22Rv1 (cell line): ENCODE results near the gene MAGI2.

ENCODE experiments used
- H3K27ac ChIP-seq: fragments of 450-650 bp; 2 replicates; pipeline ENCODE4 v1.5.1; 2017
- ZFX ChIP-seq: fragments of 450-650 bp; IDR thresholded peaks from 2 replicates; pipeline ENCODE4 v1.6.1; 2017; ENCODE audit warnings: antibody characterized with exemption, borderline replicate concordance
- TF ChIP-seq, protein P1 (sequence below): fragments of 450-650 bp; IDR thresholded peaks from 2 replicates; pipeline ENCODE4 v1.5.1; 2017; ENCODE audit warnings: mild to moderate bottlenecking

MAGI2 gene

DNA sequence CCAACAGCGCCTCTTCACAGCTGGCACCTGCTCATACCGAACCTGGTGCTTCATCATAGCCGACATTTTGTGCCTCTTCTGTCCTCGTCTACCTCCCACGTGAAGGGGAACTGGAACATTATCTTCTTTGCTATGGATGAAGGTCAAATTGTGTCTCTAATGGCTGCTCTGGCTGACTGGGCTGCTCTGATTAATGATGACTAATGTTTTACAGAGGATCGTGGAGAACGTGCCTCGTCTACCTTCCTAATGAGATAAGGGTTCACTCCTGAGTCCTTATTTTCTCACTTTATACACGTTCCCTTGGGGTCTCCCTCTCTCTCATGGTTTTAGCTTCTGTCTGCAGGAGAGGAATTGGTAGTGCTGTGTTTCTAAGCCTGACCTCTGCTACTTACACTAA is 1234.6 kb downstream of the MAGI2 start:
- TF ChIP-seq, protein P1, sequence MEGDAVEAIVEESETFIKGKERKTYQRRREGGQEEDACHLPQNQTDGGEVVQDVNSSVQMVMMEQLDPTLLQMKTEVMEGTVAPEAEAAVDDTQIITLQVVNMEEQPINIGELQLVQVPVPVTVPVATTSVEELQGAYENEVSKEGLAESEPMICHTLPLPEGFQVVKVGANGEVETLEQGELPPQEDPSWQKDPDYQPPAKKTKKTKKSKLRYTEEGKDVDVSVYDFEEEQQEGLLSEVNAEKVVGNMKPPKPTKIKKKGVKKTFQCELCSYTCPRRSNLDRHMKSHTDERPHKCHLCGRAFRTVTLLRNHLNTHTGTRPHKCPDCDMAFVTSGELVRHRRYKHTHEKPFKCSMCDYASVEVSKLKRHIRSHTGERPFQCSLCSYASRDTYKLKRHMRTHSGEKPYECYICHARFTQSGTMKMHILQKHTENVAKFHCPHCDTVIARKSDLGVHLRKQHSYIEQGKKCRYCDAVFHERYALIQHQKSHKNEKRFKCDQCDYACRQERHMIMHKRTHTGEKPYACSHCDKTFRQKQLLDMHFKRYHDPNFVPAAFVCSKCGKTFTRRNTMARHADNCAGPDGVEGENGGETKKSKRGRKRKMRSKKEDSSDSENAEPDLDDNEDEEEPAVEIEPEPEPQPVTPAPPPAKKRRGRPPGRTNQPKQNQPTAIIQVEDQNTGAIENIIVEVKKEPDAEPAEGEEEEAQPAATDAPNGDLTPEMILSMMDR = no peak
- no peak overlapping the region for H3K27ac ChIP-seq

DNA sequence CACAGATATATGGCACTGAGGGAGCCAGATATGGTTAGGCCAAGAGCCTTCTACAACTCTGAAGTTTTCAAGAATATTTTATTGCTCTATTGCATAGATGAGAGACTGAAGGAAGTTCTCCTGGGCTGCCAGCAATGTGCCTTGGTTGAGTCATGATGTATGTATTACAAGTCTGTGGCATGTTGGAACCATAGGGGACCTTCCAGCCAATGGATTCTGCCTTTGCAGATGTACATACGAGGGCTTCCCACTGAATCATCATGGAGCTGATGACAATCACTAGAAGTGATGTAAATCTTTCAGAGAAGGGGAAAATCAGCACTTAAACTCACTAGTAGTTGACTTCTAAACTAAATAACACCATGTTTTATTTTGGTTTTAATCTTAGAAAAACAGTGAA is 1235.4 kb downstream of the MAGI2 start:
- no peak for TF ChIP-seq ZFX
- TF ChIP-seq, protein P1 = no peak
- H3K27ac ChIP-seq = no peak overlapping the region

DNA sequence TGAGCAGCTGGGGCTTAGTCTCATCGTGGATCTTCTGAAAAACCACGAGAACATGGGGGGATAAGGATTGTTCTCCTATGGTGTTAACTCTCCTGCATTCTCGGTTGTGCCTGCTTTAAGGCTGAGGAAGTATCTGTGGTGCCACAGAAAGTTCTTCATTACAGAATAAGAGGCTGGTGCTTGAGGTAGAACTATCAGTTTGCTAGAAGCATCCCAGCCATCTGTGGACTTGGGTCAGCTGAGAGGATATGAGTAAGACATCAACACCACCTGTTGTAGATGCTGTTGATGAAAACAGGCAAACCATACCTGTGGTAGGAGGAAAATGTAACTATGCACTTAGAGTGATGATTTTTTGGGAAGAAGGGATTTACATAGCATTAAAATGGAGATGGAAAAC is 1238.3 kb downstream of the MAGI2 start:
- TF ChIP-seq ZFX = no peak
- TF ChIP-seq, protein P1 = no peak
- no peak overlapping the region for H3K27ac ChIP-seq

DNA sequence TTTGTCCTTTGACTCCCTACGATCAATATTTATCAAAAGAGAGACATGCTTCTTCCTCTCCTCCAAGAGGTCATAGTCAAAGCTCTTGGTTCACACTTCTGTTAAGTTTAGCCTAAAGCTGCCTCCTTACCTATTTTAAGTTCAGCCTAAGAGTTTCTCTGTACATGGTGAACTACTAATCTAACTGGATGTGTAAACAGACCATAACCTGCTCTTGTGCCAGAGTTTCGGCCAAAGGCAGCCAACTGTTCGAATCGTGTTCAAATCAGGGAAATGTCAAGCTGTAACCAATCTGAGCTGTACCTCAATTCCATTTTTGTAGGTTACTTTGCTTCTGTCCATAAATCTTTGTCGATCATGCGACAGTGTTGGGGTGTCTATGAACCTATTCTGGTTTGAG is 1240.1 kb downstream of the MAGI2 start:
- TF ChIP-seq ZFX = no peak
- TF ChIP-seq, protein P1 = no peak
- no peak overlapping the region for H3K27ac ChIP-seq

DNA sequence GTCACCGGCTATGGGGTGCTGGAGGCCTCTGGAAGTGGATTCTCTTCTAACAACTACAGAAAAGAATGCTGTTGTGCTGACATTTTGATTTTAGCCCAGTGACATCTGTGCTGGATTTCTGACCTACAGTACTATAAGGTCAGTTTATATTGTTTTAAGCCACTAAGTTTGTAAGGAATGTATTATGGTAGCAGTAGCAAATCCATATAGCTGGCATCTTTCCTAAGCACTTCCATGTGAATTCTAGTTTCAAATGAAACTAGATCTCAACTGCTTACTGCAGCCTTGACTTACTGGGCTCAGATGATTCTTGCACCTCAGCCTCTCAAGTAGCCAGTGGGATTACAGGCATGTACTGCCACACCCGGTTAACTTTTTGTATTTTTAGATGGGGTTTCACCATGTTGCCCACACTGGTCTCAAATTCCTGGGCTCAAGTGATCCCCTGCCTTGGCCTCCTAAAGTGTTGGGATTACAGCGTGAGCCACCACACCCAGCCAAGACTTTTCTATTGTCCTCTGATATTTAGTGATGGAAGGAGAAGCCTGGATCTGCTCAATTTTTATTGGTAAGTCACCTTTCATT is 1240.9 kb downstream of the MAGI2 start:
- TF ChIP-seq, protein P1 = no peak
- TF ChIP-seq ZFX = no peak
- H3K27ac ChIP-seq = no peak overlapping the region

DNA sequence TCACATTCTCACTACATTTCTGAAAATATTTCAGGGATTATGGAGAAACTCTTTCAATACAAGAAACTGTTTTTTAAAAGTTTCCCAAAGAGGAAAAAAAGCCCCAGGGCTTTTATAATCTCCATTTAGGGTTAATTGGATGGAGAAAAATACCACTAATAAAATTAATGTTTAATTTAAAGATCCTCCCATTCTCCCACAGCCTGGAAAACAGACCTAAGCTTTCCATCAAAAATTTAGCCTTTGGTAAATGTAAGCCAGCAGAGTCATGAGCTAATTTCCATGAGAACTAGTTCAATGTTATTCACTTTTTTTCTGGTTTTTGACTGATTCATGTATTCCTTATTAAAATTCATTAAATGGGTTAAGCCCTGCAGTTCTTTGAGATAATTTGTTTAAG is 1246.2 kb downstream of the MAGI2 start:
- TF ChIP-seq, protein P1 = no peak
- no peak for TF ChIP-seq ZFX
- no peak overlapping the region for H3K27ac ChIP-seq

DNA sequence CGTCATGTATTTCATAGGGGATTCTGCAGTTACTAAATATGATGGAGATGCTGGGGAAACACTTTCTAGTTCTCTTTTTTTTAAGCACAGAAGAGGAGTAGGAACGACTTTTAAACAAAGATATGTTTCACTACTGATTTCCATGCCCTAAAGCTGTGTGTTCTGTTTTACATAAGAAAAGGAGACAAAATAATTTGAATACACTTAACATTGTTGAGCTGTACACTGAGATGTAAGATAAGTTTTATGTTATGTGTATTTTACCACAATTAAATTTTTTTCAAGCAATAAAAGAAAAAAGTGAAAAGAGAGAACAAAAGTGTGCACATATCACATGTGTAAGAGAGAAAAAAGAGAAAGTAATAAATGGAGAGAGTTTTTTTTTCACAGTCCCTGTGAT is 1246.7 kb downstream of the MAGI2 start:
- no peak overlapping the region for H3K27ac ChIP-seq
- TF ChIP-seq ZFX = no peak
- TF ChIP-seq, protein P1 = no peak
